HG02678 (cell line): Measurements from ENCODE around the gene AK4.

Experiments
- ATAC-seq: cut with Tn5 transposase; IDR thresholded peaks from one replicate; pipeline ENCODE4 v1.9.1; 2021; ENCODE audit warnings: mild to moderate bottlenecking, moderate library complexity; ENCODE audit not compliant: unreplicated experiment

AK4 gene

DNA sequence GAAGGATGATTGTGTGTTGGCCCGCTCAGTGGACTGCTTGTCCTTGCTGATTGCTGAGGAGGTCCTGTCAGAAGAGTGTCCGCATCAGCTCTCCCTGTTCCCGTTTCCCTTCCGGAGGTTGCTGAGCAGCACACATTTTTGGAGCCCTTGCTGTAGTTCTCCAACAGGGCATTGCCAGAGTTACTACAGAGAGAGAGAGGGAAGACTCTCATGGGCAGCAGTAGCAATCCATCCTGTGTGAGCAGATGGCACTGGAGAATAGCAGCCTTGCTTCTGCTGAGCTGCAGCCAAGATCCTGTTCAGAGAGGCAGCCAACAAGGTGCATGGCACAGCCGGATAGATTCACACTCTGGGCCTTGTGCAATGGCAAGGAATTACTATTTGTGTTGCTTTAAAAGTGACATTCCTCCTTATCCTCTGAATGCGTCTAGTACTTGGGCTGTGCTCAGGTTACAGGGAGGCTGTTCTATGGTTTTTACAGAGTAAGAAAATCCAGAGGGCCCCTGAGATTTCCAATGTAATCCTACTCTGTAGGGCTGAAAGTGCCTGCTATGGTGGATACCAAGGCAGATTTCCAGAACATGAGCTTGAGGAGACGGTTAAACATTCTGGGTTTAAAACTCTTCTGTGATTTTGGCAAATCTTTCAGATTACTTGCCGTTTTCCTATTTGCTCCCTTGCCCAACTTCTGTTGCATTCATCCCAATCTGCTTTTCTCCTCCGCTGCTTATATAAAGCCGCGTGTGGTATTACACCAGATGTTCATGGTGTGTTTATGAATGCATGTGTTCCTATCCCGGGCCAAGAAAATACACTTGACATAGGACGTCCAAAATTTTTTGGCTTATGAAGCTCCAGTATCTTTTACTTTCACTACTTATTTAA is 27.4 kb downstream of the AK4 start:
- ATAC-seq: no peak

DNA sequence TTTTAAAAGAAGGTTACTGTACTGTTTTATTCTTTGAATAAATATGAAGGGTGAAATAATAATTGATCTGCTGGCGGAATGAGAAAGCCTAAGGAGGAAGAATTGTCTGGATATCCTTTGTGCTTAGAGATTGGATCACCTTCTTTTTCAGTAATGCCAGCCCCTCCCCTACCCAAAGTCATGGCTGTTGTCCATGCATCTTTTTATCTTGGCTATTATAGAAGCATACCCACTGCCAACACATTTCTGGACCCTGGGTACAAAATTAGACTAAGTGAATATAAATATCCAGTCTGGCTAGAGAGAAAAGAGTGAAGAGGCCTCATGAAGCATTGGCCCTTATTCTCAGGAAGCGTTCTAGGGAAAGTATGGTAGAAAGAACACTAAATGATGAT is 28.1 kb downstream of the AK4 start:
- ATAC-seq: no peak

- ATAC-seq: no peak
These were observed 28.6 kb downstream of the AK4 start for GRCh38 chr1:65176591-65176990.

DNA sequence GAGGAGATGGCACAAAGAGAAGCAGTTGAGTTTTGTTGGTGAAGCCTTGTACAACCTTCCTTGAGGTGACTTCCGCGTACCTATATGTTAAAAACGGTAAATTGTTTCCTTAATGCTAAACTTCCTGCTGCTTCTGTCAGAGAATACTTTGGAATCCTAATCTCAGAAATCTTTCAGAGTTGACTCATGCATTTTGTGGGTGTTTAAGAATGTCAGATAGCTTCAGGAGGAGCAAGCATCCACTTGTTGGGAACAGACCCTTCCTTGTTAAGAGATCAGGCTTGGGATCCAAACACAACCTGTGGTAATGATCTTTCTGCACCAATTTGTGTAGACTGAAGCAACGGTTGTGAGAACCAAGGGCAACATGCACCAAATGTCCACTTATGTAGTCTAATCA is 29.5 kb downstream of the AK4 start:
- ATAC-seq: no peak

DNA sequence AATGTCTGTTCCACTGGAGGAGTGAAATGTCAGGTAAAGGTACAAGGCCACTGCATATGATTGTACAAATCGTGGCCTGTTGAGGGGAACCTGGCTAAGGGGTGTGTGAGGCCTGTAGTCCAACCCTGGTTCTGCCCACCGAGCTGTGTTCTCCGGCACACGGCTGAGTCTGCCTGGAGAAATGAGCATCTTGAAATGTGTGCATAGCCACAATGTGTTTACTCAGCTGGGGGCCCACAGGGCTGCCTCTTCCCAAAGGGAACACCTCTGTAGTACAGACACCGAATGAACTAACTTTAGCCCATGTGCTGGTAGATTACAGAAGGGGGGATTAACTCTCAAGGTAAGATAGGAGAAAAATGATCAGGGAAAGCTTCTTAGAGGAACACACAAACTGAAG is 30.2 kb downstream of the AK4 start:
- ATAC-seq: no peak

DNA sequence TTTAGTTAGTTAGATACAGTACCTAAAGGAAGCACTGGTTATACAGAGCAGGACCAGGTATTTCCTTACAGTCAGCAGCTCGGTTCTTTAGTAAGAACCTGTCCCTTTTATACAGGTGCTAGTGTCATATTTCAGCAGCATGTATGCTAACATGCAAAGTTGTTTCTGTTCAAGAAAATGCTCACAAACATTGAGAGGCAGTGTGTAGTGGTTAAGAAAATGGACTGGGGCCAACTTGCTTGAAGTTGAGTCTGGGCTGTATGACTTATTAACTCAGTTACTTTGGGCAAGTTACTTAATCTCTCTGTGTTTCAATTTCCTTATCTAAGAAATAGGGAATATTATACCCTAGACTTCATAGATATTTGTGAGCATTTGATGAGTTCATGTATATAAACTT is 31.1 kb downstream of the AK4 start:
- ATAC-seq: no peak

- ATAC-seq: no peak
These were observed 33.0 kb downstream of the AK4 start for GRCh38 chr1:65180977-65181376.

- ATAC-seq: no peak
These were observed 34.8 kb downstream of the AK4 start for GRCh38 chr1:65182658-65183268.

- no peak for ATAC-seq
These were observed 41.6 kb downstream of the AK4 start for GRCh38 chr1:65189576-65190115.

DNA sequence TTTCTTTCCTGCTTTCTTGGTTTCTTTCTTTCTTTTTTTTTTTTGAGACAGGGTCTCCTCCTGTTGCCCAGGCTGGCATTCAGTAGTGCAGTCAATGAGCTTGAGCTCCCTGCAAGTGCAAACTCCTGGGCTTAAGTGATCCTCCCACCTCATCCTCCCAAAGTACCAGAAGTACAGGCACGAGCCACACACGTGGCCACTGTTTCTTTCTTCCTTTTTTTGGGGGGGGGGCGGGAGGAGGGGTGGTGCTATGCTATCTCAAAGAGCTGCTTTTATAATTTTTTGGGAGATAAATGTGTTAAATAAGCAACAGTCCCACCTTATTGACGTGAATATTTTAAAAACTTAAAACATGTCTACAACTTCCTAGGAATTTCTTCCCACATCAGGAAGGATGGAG is 42.2 kb downstream of the AK4 start:
- no peak for ATAC-seq

DNA sequence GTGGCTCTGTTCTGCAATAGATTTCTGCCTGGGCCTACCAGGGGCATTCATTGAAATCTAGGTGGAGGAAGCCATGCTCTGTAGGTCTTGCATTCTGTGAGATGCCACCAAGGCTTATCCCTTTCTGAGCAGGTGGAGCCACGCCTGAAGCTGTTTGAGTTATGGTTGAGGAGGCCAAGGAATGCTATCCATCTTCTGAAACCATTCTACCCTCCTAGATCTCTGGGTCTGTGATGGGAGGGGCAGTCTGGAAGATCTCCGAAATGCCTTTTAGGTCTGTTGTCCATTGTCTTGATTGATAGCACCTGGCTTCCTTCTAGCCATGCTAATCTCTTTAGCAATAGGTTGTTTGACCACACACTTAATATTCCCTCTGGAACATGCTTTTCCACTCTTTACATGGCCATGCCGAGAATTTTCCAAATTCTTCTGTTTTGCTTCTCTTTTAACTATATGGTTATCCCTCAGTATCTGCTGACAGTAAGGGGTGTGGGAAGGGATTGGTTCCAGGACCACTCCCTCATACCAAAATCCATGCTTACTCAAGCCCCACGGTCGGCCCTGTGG is 45.2 kb downstream of the AK4 start:
- ATAC-seq: no peak

GRCh38 chr1:65195495-65196417 is 47.8 kb downstream of the AK4 start:
- no peak for ATAC-seq

DNA sequence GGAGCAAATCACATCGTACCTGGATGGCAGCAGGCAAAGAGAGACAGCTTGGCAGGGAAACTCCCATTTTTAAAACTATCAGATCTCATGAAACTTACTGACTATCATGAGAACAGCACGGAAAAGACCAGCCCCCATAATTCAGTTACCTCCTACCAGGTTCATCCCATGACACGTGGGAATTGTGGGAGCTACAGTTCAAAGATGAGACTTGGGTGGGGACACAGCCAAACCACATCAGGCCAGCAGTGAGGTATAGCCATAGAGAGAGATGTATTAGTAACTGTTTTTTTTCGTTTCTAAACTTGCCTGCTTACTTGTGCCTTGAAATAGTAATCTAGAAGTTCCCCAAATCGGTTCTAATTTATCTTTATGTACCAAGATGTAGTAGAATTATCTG is 48.9 kb downstream of the AK4 start:
- no peak for ATAC-seq

DNA sequence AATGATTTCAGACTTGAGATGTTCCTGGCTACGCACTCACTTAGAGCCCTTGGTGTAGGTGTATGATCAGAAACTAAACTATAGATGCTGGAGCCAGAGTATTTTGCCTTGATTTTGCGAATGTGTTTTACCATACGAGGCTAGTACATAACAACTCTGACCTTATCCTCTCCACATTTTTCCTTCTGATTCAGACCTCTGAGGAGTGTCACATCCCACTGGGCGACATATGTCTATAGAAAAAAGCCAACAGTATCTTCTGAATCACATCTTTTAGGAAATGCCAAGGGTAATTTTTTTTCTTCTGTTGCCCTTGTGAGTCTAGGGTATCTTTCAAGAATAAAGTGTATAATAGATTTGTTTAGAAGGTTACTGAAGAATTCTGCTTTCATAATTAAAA is 49.6 kb downstream of the AK4 start:
- ATAC-seq: no peak

DNA sequence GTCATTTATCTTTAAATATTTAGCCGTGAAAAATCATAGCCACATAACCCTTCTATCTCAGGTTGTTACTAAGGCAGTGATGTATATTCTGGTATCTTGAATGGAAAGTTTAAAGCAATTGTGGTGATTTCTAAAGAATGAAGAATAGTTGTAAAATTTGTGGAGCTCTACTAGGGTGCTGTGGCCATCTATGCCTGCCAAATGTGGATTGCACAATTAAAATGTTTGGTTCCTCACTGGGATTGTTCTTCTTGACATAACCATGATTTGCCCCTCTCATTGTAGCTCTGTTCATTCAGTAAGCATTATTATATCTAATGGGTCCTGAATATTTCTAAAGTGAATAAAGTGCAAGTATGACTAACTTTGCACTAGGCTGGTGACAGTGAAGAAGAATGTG is 50.1 kb downstream of the AK4 start:
- no peak for ATAC-seq

- ATAC-seq: no peak
These were observed 52.4 kb downstream of the AK4 start for GRCh38 chr1:65200411-65200810.

DNA sequence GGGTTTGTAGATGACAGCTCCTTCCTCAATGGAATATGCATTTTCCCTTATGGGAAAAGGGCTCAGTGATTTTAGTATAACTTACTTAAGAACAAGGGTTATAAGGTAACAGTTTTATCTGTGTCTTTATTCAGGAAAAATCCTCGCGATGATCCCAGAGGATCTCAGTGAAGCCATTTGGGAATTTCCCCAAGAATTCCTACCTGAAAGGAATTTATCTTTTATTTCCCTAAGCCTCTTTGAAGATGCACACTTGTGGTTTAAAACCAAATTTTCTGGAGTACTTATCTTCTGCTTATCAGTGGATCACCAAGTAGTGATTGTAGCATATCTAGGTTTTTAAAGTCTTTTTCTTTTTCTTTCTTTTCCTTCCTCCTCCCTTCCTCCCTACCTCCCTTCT is 58.8 kb downstream of the AK4 start:
- ATAC-seq: no peak

- ATAC-seq: peak; percentile 78
These were observed 59.3 kb downstream of the AK4 start for GRCh38 chr1:65207317-65207716.

DNA sequence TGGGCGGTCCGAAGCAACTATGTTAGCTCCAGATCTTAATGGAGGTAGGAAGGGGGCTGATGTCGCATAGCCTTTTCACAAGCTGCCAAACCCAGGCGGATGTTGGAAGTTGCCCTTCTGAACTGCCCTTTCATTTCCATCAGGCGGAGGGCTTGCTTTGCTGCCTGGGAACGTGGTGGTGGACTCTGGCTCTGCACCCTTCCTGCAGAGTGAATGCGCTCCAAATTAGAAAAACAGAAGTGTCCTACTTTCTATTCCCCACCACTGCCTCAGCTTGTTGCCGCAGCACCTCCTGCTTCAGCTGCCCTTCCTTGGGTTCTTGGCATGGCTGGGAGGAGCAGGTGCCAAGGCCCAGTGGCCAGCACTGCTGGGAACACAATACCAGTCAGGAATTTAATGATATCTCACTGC is 60.6 kb downstream of the AK4 start:
- ATAC-seq: no peak

GRCh38 chr1:65209005-65209885 is 61.2 kb downstream of the AK4 start:
- ATAC-seq: peak; percentile 52
